ENCODE measurements around the gene UFSP2.

UFSP2 gene

DNA sequence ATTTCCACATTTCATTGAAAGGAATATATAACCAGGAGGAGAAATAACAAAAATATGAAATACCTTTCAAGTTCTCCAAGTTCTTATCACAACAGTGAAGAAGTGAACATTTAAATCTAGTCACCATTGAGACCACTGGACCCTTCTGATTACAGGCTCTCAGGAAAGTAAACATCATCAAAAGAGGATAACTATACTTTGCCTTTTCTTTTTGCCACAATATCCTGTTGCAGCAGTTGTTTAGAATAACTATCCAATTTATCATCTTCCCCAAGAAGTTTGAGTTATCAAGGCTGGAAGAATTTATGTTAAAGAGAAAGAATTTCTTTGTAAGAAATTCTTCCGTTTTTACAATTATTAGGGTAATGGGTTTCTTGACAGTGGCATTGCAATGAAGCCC, 33.6 kb downstream of the UFSP2 start:
- peaks cover 25% of the 10 kb centered on the region for H3F3A ChIP-seq (ENCODE audit: insufficient read depth)
- H3K9me3 ChIP-seq (ENCODE audit: insufficient read depth, low read length) = no peaks in the 10 kb centered on the region
- no peaks in the 10 kb centered on the region for H3K36me3 ChIP-seq (ENCODE audit: low read length)
- no peak for TF ChIP-seq EZH2phosphoT487 (conservative IDR thresholded peaks at IDR 0.05; ENCODE audit: low read length)
- TF ChIP-seq, protein P1, sequence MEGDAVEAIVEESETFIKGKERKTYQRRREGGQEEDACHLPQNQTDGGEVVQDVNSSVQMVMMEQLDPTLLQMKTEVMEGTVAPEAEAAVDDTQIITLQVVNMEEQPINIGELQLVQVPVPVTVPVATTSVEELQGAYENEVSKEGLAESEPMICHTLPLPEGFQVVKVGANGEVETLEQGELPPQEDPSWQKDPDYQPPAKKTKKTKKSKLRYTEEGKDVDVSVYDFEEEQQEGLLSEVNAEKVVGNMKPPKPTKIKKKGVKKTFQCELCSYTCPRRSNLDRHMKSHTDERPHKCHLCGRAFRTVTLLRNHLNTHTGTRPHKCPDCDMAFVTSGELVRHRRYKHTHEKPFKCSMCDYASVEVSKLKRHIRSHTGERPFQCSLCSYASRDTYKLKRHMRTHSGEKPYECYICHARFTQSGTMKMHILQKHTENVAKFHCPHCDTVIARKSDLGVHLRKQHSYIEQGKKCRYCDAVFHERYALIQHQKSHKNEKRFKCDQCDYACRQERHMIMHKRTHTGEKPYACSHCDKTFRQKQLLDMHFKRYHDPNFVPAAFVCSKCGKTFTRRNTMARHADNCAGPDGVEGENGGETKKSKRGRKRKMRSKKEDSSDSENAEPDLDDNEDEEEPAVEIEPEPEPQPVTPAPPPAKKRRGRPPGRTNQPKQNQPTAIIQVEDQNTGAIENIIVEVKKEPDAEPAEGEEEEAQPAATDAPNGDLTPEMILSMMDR (IDR thresholded peaks at IDR 0.05; ENCODE audit: insufficient read depth, low read length, poor library complexity, severe bottlenecking) = no peak
- no peak overlapping the region for H3K4me2 ChIP-seq (ENCODE audit: low read depth, low read length, poor library complexity, severe bottlenecking)
- H3K4me3 ChIP-seq (ENCODE audit: insufficient read depth, low read length, poor library complexity, severe bottlenecking) = no peak overlapping the region
- H2AFZ ChIP-seq (ENCODE audit: low read depth, low read length, severe bottlenecking) = no peak overlapping the region
- no peak overlapping the region for H3K9ac ChIP-seq (ENCODE audit: low read length)
- no peaks in the 10 kb centered on the region for H4K20me1 ChIP-seq (ENCODE audit: low read depth, low read length)
- no peak overlapping the region for H3K27ac ChIP-seq (ENCODE audit: low read depth, low read length)
- H3K9me2 ChIP-seq (replicated peaks; ENCODE audit: insufficient read depth, low read length) = no peaks in the 10 kb centered on the region
- H3K27me3 ChIP-seq (ENCODE audit: low read length) = no peaks in the 10 kb centered on the region
- no peaks in the 10 kb centered on the region for H3K79me2 ChIP-seq (ENCODE audit: insufficient read depth, low read length)

DNA sequence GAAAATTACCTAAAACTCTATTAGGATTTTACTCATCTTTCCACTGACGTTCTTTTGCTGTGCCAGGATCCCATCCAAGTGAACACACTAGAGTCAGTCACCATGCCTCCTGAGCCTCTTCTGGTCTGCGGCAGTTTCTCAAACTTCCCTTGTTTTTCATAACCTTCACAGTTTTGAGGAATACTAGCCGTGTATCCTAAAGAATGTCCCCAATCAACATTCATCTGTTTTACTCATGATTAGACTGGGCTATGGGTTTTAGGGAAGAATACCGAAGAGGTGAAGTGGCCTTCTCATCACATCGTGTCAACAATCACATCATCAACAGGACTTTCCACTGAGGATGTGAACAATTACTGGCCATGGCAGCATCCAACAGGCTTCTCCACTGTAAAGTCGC, 34.8 kb downstream of the UFSP2 start:
- H2AFZ ChIP-seq (ENCODE audit: low read depth, low read length, severe bottlenecking) = no peak overlapping the region
- H4K20me1 ChIP-seq (ENCODE audit: low read depth, low read length) = no peaks in the 10 kb centered on the region
- H3K4me2 ChIP-seq (ENCODE audit: low read depth, low read length, poor library complexity, severe bottlenecking) = no peak overlapping the region
- no peaks in the 10 kb centered on the region for H3K9me2 ChIP-seq (replicated peaks; ENCODE audit: insufficient read depth, low read length)
- H3K79me2 ChIP-seq (ENCODE audit: insufficient read depth, low read length) = no peaks in the 10 kb centered on the region
- no peaks in the 10 kb centered on the region for H3K9me3 ChIP-seq (ENCODE audit: insufficient read depth, low read length)
- no peaks in the 10 kb centered on the region for H3K36me3 ChIP-seq (ENCODE audit: low read length)
- TF ChIP-seq, protein P1 (IDR thresholded peaks at IDR 0.05; ENCODE audit: insufficient read depth, low read length, poor library complexity, severe bottlenecking) = no peak
- no peak for TF ChIP-seq EZH2phosphoT487 (conservative IDR thresholded peaks at IDR 0.05; ENCODE audit: low read length)
- no peak overlapping the region for H3K4me3 ChIP-seq (ENCODE audit: insufficient read depth, low read length, poor library complexity, severe bottlenecking)
- H3K27ac ChIP-seq (ENCODE audit: low read depth, low read length) = no peak overlapping the region
- peaks cover 25% of the 10 kb centered on the region for H3F3A ChIP-seq (ENCODE audit: insufficient read depth)
- H3K9ac ChIP-seq (ENCODE audit: low read length) = no peak overlapping the region
- no peaks in the 10 kb centered on the region for H3K27me3 ChIP-seq (ENCODE audit: low read length)

DNA sequence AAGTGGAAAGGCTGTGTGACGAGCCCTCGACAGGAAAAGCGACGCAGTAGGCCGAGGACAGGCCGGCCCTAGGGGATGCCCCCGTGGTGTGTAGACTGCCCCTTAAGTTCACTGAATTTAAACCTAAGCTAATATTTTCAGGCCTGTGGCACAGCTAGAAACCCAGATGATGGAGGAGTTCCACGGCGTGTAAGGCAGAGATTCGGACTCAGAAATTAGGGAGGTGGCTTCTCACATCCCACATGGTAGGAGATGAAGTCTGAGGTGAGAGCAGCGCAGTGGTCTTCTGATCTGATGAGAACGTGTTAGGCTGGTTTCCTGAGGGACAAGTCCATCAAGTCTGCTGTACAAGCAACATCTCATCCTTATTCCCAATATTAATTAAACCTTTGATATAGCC, 37.8 kb downstream of the UFSP2 start:
- H3K36me3 ChIP-seq (ENCODE audit: low read length) = no peaks in the 10 kb centered on the region
- no peak overlapping the region for H3K4me3 ChIP-seq (ENCODE audit: insufficient read depth, low read length, poor library complexity, severe bottlenecking)
- no peak overlapping the region for H2AFZ ChIP-seq (ENCODE audit: low read depth, low read length, severe bottlenecking)
- H3K27me3 ChIP-seq (ENCODE audit: low read length) = no peaks in the 10 kb centered on the region
- no peak overlapping the region for H3K27ac ChIP-seq (ENCODE audit: low read depth, low read length)
- no peaks in the 10 kb centered on the region for H3K9me2 ChIP-seq (replicated peaks; ENCODE audit: insufficient read depth, low read length)
- no peak overlapping the region for H3K9ac ChIP-seq (ENCODE audit: low read length)
- TF ChIP-seq EZH2phosphoT487 (conservative IDR thresholded peaks at IDR 0.05; ENCODE audit: low read length) = no peak
- TF ChIP-seq, protein P1 (IDR thresholded peaks at IDR 0.05; ENCODE audit: insufficient read depth, low read length, poor library complexity, severe bottlenecking) = no peak
- H3K4me2 ChIP-seq (ENCODE audit: low read depth, low read length, poor library complexity, severe bottlenecking) = no peak overlapping the region
- no peaks in the 10 kb centered on the region for H4K20me1 ChIP-seq (ENCODE audit: low read depth, low read length)
- H3K9me3 ChIP-seq (ENCODE audit: insufficient read depth, low read length) = no peaks in the 10 kb centered on the region
- H3K79me2 ChIP-seq (ENCODE audit: insufficient read depth, low read length) = no peaks in the 10 kb centered on the region
- peaks cover 8% of the 10 kb centered on the region; the same call in 1 of the 2 replicates for H3F3A ChIP-seq (ENCODE audit: insufficient read depth)

Measured in SU-DHL-6 (cell line).